ENCODE data around the gene RGCC. TPM values are rescaled to one million over a fixed set of nuclear protein-coding genes. Genes with fewer than 3 reads are reported as not detected.
"Not testable (repeated sequence)": the region's sequence is repeated elsewhere in the genome, so short reads cannot be mapped to it uniquely, and the experiment has no call there.

The RGCC gene
- total RNA-seq, 1 donor, result 68.3 TPM

DNA sequence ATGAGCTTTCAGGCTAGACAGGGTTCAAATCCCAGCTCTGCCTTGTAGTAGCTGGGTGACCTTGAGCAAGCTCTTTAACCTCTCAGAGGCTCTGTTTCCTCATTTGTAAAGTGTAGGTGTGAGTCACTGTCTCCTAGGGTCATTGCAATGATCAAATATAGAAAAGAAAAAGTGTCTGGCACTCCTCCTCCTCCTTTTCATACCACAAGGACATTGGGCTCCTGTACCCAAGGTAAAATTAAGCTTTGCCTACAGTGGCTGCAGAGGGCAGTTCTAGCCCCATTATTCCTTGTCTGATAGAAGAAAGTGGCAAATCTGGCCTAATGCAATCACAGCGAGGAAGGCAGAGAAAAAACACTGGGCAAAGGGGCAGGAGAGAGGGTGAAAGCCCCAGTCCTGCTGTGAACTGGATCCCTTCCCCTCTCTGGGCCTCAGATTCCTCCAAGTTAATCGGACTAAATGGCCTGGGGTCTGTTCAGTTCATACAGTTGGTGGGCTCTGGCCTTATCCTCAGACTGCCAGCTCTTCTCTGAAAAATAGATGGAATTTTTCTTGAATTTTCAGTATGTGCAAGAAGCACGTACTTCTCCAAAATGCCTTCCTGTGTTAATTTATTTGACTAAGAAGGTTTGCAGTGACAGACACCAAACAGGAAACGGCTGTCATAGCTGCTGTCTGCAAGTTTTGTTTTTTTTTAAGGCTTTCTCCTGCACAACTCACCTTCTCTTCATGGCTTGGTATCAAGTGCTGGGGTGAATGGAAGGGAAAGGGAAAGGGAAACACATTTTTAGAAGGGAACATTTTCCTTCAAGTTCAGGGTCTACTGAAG lies 35.3 kb downstream of the RGCC start:
- no peak overlapping the region for H3K4me3 ChIP-seq (ENCODE audit: low read length)
- H3K9me3 ChIP-seq (ENCODE audit: low read depth, low read length), result no peaks in the 10 kb centered on the region
- peaks cover 33% of the 10 kb centered on the region for H3K4me1 ChIP-seq (ENCODE audit: insufficient read depth, low read length)
- no peaks in the 10 kb centered on the region for H3K27me3 ChIP-seq (ENCODE audit: insufficient read depth, low read length)

- Histone ChIP-seq H3K4me3 (ENCODE audit: low read length) (no peak overlapping the region), H3K27me3 (ENCODE audit: insufficient read depth, low read length) (no peaks in the 10 kb centered on the region), H3K9me3 (ENCODE audit: low read depth, low read length) (no peaks in the 10 kb centered on the region), H3K4me1 (ENCODE audit: insufficient read depth, low read length) (peaks cover 33% of the 10 kb centered on the region)
Measured at GRCh38 chr13:41494202-41494601, 36.9 kb downstream of the RGCC start.

DNA sequence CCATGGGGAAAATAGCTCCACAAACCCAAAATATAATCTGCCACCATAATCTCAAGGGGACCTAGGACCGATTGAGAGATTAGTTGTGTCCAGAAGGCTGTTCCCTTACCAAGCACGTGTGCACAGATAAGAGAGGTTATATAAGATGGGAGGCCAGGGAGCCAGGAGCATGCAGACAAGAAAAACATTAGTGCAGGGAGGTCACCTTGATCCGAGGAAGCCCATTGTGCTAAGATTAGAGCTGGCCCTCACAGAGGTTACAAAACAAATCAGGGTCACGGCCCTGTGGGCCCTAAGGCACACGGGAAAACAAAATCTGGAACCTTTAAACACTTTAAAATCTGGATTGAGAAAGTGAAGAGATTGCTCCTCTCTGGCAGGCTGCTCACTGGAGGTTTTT lies 37.7 kb downstream of the RGCC start:
- Histone ChIP-seq H3K9me3 (ENCODE audit: low read depth, low read length) (no peaks in the 10 kb centered on the region), H3K27me3 (ENCODE audit: insufficient read depth, low read length) (no peaks in the 10 kb centered on the region), H3K4me3 (ENCODE audit: low read length) (no peak overlapping the region), H3K4me1 (ENCODE audit: insufficient read depth, low read length) (peaks cover 37% of the 10 kb centered on the region)

GRCh38 chr13:41496420-41497234 lies 39.3 kb downstream of the RGCC start:
- Histone ChIP-seq H3K27me3 (ENCODE audit: insufficient read depth, low read length) (no peaks in the 10 kb centered on the region), H3K4me1 (ENCODE audit: insufficient read depth, low read length) (peaks cover 43% of the 10 kb centered on the region), H3K4me3 (ENCODE audit: low read length) (no peak overlapping the region), H3K9me3 (ENCODE audit: low read depth, low read length) (no peaks in the 10 kb centered on the region)

GRCh38 chr13:41497436-41497835 lies 40.1 kb downstream of the RGCC start:
- no peaks in the 10 kb centered on the region for H3K9me3 ChIP-seq (ENCODE audit: low read depth, low read length)
- no peak overlapping the region for H3K4me3 ChIP-seq (ENCODE audit: low read length)
- H3K27me3 ChIP-seq (ENCODE audit: insufficient read depth, low read length), result no peaks in the 10 kb centered on the region
- H3K4me1 ChIP-seq (ENCODE audit: insufficient read depth, low read length), result peaks cover 42% of the 10 kb centered on the region

DNA sequence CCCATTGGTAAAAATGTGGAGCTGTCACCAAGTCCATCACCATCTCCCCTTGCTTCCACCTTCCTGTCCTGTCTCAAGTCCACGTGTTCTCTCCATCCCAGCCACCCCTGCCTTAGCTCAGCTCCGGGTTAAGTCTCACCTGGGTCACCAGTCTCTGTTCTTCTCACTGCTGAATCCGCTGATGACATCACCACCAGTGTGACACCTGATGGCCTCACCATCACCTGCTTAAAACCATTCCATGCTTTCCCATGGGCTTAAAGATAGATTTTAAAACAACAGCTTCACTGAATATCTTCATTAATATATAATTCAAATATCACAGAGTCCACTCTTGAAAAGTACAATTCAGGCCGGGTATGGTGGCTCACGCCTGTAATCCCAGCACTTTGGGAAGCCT lies 42.1 kb downstream of the RGCC start:
- no peaks in the 10 kb centered on the region for H3K9me3 ChIP-seq (ENCODE audit: low read depth, low read length)
- peaks cover 31% of the 10 kb centered on the region for H3K4me1 ChIP-seq (ENCODE audit: insufficient read depth, low read length)
- no peak overlapping the region for H3K4me3 ChIP-seq (ENCODE audit: low read length)
- no peaks in the 10 kb centered on the region for H3K27me3 ChIP-seq (ENCODE audit: insufficient read depth, low read length)

DNA sequence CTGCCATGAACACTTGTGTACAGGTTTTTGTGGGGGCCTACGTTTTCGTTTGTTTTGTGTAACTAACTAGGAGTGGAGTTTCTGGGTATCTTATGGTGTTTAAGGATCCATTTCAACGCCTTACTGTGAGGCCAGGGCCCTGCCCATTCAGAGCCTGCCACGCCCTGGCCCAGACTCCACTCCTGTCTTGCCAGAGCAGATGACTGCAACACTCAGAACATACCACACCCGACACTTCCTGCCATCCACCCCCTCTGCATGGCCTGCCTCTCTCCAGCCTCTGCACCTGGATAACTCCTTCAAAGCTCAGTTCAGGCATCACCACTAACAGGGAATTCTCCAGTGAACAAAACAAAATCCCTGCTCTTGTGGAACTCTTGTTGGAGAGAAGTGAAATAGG lies 43.2 kb downstream of the RGCC start:
- Histone ChIP-seq H3K27me3 (ENCODE audit: insufficient read depth, low read length) (no peaks in the 10 kb centered on the region), H3K9me3 (ENCODE audit: low read depth, low read length) (no peaks in the 10 kb centered on the region), H3K4me1 (ENCODE audit: insufficient read depth, low read length) (peaks cover 31% of the 10 kb centered on the region), H3K4me3 (ENCODE audit: low read length) (no peak overlapping the region)

DNA sequence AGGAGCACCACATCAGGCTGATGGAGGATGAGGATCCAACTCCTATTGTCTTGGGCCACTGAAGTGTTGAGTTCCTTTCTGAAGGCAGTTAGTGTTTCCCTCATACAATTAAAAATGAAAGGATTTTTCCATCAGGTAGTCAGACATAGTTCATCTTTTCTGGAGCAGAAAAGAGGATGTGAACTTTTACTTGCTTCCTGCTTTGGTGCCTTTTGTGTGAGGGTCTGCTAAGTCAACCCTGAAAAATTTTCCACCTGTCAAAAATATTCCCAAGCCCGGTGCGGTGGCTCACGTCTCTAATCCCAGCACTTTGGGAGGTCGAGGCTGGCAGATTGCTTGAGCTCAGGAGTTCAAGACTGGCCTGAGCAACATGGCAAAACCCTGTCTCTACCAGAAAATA lies 43.9 kb downstream of the RGCC start:
- Histone ChIP-seq H3K9me3 (ENCODE audit: low read depth, low read length) (no peaks in the 10 kb centered on the region), H3K4me3 (ENCODE audit: low read length) (no peak overlapping the region), H3K27me3 (ENCODE audit: insufficient read depth, low read length) (no peaks in the 10 kb centered on the region), H3K4me1 (ENCODE audit: insufficient read depth, low read length) (peaks cover 31% of the 10 kb centered on the region)

- Histone ChIP-seq H3K27me3 (ENCODE audit: insufficient read depth, low read length) (no peaks in the 10 kb centered on the region), H3K4me1 (ENCODE audit: insufficient read depth, low read length) (peaks cover 31% of the 10 kb centered on the region), H3K9me3 (ENCODE audit: low read depth, low read length) (no peaks in the 10 kb centered on the region), H3K4me3 (ENCODE audit: low read length) (no peak overlapping the region)
Measured at GRCh38 chr13:41502031-41502430, 44.7 kb downstream of the RGCC start.

GRCh38 chr13:41502673-41503072 lies 45.3 kb downstream of the RGCC start:
- peaks cover 31% of the 10 kb centered on the region for H3K4me1 ChIP-seq (ENCODE audit: insufficient read depth, low read length)
- H3K4me3 ChIP-seq (ENCODE audit: low read length), result no peak overlapping the region
- H3K27me3 ChIP-seq (ENCODE audit: insufficient read depth, low read length), result no peaks in the 10 kb centered on the region
- no peaks in the 10 kb centered on the region for H3K9me3 ChIP-seq (ENCODE audit: low read depth, low read length)

- H3K4me3 ChIP-seq (ENCODE audit: low read length), result no peak overlapping the region
- peaks cover 31% of the 10 kb centered on the region for H3K4me1 ChIP-seq (ENCODE audit: insufficient read depth, low read length)
- H3K27me3 ChIP-seq (ENCODE audit: insufficient read depth, low read length), result no peaks in the 10 kb centered on the region
- no peaks in the 10 kb centered on the region for H3K9me3 ChIP-seq (ENCODE audit: low read depth, low read length)
Measured at GRCh38 chr13:41503356-41503755, 46.0 kb downstream of the RGCC start.

DNA sequence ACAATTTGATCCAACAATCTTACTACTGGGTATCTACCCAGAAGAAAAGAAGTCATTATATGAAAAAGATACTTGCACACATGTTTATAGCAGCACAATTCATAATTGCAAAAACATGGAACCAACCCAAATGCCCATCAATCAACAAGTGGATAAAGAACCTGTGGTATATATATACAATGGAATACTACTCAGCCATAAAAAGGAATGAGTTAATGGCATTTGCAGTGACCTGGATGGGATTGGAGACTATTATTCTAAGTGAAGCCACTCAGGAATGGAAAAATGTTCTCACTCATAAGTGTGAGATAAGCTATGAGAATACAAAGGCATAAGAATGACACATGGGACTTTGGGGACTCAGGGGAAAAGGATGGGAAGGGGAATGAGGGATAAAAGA lies 47.3 kb downstream of the RGCC start:
- not testable (repeated sequence) for H3K4me3 ChIP-seq (ENCODE audit: low read length); H3K9me3 ChIP-seq (ENCODE audit: low read depth, low read length); H3K27me3 ChIP-seq (ENCODE audit: insufficient read depth, low read length)
- peaks cover 31% of the 10 kb centered on the region for H3K4me1 ChIP-seq (ENCODE audit: insufficient read depth, low read length)

- Histone ChIP-seq H3K27me3 (ENCODE audit: insufficient read depth, low read length) (no peaks in the 10 kb centered on the region), H3K4me1 (ENCODE audit: insufficient read depth, low read length) (peaks cover 24% of the 10 kb centered on the region), H3K9me3 (ENCODE audit: low read depth, low read length) (no peaks in the 10 kb centered on the region), H3K4me3 (ENCODE audit: low read length) (no peak overlapping the region)
Measured at GRCh38 chr13:41505209-41505835, 48.0 kb downstream of the RGCC start.

- Histone ChIP-seq H3K27me3 (ENCODE audit: insufficient read depth, low read length) (no peaks in the 10 kb centered on the region), H3K9me3 (ENCODE audit: low read depth, low read length) (no peaks in the 10 kb centered on the region), H3K4me1 (ENCODE audit: insufficient read depth, low read length) (peaks cover 14% of the 10 kb centered on the region), H3K4me3 (ENCODE audit: low read length) (no peak overlapping the region)
Measured at GRCh38 chr13:41506312-41506711, 49.0 kb downstream of the RGCC start.

DNA sequence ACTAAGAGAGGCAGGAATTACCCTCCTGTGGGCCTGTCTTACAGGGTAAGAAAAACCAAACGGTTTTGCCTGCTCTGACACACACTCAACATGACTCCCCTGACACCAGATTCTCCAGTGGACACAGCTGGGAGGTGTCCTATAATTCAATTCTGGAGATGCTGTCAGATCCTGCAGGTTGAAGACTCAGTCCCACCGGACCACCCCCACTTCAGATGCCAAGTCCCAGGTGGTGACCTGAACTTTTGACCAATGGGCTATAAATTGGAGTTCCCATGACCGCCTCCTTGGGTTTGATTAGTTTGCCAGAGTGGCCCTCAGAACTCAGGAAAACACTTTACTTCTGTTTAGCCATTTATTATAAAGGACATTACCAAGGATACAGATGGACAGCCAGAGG lies 52.6 kb downstream of the RGCC start:
- no peaks in the 10 kb centered on the region for H3K27me3 ChIP-seq (ENCODE audit: insufficient read depth, low read length)
- no peaks in the 10 kb centered on the region for H3K4me1 ChIP-seq (ENCODE audit: insufficient read depth, low read length)
- H3K4me3 ChIP-seq (ENCODE audit: low read length), result no peak overlapping the region
- no peaks in the 10 kb centered on the region for H3K9me3 ChIP-seq (ENCODE audit: low read depth, low read length)
